Activated naive CD4-positive, alpha-beta T cell treated with Interleukin-2 at 50 U/mL for 16 hours (primary cell): ENCODE measurements around the gene KDM6B.

Experiments
- DNase-seq: peaks from one replicate; pipeline ENCODE4 v3.0.0-alpha.2; 2020

Gene KDM6B

DNA sequence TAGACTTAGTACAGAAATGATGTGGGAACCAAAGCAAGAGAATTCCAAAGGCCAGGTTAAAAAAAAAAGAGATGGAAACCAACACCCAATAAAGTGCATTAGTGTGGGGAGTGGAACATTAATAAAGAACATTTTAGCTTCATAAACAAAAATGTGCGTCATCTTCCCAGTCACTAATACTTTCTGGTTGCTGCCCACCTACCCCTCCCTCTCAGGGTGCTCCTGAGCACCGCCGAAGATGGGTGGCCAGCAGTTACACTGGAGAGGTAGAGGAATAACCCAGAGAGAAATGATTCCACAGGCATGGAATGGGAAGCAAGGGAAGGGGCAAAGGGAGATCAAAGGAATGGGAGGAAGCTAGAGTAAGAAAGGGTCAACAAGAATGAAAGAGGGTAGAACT, 48.6 kb downstream of the KDM6B start:
- no peak for DNase-seq
